GM12878 (cell line): ENCODE measurements around the gene PHF1.
"Not testable (repeated sequence)": the region's sequence is repeated elsewhere in the genome, so short reads cannot be mapped to it uniquely, and the experiment has no call there.

Source experiments
- CREB1 ChIP-seq: IDR thresholded peaks from 2 replicates; pipeline ENCODE4 v1.6.1; 2012; ENCODE audit warnings: low read depth, mild to moderate bottlenecking, inconsistent platforms
- EP300 ChIP-seq, 2 experiments: fragments of 150-350 bp in 1 of 2; IDR thresholded peaks; 2 replicates each; pipeline ENCODE4 v1.6.1; 2011 to 2012; ENCODE audit warnings: low read depth in 2 of 2, low read length in 2 of 2, borderline replicate concordance in 1 of 2, improper control_type of control experiment in 1 of 2, inconsistent platforms in 1 of 2; ENCODE audit not compliant: control insufficient read depth in 1 of 2
- FOS ChIP-seq: IDR thresholded peaks from 3 replicates; pipeline ENCODE4 v1.6.1; 2011; ENCODE audit warnings: borderline replicate concordance; ENCODE audit not compliant: insufficient read length; ENCODE audit errors: extremely low read depth
- LARP7 ChIP-seq: fragments of 450-650 bp; IDR thresholded peaks from 2 replicates; pipeline ENCODE4 v1.6.1; 2017; ENCODE audit warnings: mild to moderate bottlenecking
- POLR2AphosphoS5 ChIP-seq: IDR thresholded peaks from 2 replicates; pipeline ENCODE4 v1.6.1; 2011; ENCODE audit warnings: mild to moderate bottlenecking, low read length, inconsistent platforms
- ZZZ3 ChIP-seq: IDR thresholded peaks from 2 replicates; pipeline ENCODE4 v1.6.1; 2011; ENCODE audit warnings: low read depth; ENCODE audit not compliant: control insufficient read depth, insufficient read length
- TF ChIP-seq, protein P1 (sequence below), 3 experiments: IDR thresholded peaks in 2 of 3; conservative IDR thresholded peaks in 1 of 3; 2 replicates each; pipeline ENCODE4 v1.5.1; 2011; ENCODE audit warnings: low read depth in 3 of 3, low read length in 3 of 3, mild to moderate bottlenecking in 3 of 3, control low read depth in 2 of 3, moderate library complexity in 2 of 3, inconsistent platforms in 1 of 3, mixed read lengths in 1 of 3; ENCODE audit not compliant: control insufficient read depth in 2 of 3, insufficient read depth in 1 of 3; ENCODE audit errors: extremely low read depth in 1 of 3
- TF ChIP-seq, protein P2 (sequence below): fragments of 450-650 bp; IDR thresholded peaks from 2 replicates; pipeline ENCODE4 v1.6.1; 2016; ENCODE audit warnings: mild to moderate bottlenecking
- TF ChIP-seq, protein P3 (sequence below): IDR thresholded peaks from 2 replicates; pipeline ENCODE4 v1.6.1; 2012; ENCODE audit warnings: low read length, inconsistent platforms

DNA sequence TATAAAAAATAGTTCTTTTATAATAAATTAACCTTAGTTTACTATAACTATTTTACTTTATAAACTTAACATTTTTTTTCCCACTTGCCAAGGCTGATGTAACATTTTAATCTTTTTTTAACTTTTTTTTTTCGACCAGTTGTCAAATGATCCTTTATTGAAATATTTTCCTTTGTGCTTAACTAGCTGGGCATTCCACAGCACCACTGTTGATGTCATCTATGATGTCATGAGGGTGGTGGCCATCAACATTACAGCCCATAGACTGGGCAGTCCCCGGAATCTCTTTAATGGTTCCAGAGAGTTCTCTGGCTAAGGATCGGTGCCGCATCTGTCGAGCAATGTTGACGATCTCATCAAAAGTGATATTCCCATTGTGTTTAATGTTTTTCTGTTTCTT is 10.9 kb upstream of the PHF1 start:
- not testable (repeated sequence) for TF ChIP-seq ZZZ3; EP300 (IDR thresholded peaks at IDR 0.05; ENCODE audit: borderline replicate concordance in 1 of 2, control insufficient read depth in 1 of 2, low read depth in 2 of 2, low read length in 2 of 2); POLR2AphosphoS5; CREB1; LARP7; FOS
- TF ChIP-seq, protein P1, sequence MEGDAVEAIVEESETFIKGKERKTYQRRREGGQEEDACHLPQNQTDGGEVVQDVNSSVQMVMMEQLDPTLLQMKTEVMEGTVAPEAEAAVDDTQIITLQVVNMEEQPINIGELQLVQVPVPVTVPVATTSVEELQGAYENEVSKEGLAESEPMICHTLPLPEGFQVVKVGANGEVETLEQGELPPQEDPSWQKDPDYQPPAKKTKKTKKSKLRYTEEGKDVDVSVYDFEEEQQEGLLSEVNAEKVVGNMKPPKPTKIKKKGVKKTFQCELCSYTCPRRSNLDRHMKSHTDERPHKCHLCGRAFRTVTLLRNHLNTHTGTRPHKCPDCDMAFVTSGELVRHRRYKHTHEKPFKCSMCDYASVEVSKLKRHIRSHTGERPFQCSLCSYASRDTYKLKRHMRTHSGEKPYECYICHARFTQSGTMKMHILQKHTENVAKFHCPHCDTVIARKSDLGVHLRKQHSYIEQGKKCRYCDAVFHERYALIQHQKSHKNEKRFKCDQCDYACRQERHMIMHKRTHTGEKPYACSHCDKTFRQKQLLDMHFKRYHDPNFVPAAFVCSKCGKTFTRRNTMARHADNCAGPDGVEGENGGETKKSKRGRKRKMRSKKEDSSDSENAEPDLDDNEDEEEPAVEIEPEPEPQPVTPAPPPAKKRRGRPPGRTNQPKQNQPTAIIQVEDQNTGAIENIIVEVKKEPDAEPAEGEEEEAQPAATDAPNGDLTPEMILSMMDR (IDR thresholded peaks at IDR 0.05 in 2 of 3, conservative IDR thresholded peaks at IDR 0.05 in 1 of 3; ENCODE audit: control insufficient read depth in 2 of 3, extremely low read depth in 1 of 3, insufficient read depth in 1 of 3, low read depth in 3 of 3, low read length in 3 of 3): not testable (repeated sequence)
- TF ChIP-seq, protein P2, sequence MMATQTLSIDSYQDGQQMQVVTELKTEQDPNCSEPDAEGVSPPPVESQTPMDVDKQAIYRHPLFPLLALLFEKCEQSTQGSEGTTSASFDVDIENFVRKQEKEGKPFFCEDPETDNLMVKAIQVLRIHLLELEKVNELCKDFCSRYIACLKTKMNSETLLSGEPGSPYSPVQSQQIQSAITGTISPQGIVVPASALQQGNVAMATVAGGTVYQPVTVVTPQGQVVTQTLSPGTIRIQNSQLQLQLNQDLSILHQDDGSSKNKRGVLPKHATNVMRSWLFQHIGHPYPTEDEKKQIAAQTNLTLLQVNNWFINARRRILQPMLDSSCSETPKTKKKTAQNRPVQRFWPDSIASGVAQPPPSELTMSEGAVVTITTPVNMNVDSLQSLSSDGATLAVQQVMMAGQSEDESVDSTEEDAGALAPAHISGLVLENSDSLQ: not testable (repeated sequence)
- TF ChIP-seq, protein P3, sequence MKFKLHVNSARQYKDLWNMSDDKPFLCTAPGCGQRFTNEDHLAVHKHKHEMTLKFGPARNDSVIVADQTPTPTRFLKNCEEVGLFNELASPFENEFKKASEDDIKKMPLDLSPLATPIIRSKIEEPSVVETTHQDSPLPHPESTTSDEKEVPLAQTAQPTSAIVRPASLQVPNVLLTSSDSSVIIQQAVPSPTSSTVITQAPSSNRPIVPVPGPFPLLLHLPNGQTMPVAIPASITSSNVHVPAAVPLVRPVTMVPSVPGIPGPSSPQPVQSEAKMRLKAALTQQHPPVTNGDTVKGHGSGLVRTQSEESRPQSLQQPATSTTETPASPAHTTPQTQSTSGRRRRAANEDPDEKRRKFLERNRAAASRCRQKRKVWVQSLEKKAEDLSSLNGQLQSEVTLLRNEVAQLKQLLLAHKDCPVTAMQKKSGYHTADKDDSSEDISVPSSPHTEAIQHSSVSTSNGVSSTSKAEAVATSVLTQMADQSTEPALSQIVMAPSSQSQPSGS: not testable (repeated sequence)
